NCI-H82 (cell line): ENCODE data around the gene MARCHF6.
"Not testable (repeated sequence)": the region's sequence is repeated elsewhere in the genome, so short reads cannot be mapped to it uniquely, and the experiment has no call there.

Experiments
- DNase-seq: peaks from one replicate; lab custom pipeline; 2025; lab: John Stamatoyannopoulos, UW

The MARCHF6 gene

GRCh38 chr5:10351919-10352318 lies 1.6 kb upstream of the MARCHF6 start:
- DNase-seq, result no peak

- DNase-seq, result peak; percentile 76
Measured at GRCh38 chr5:10352430-10353240, 860 bp upstream of the MARCHF6 start.

DNA sequence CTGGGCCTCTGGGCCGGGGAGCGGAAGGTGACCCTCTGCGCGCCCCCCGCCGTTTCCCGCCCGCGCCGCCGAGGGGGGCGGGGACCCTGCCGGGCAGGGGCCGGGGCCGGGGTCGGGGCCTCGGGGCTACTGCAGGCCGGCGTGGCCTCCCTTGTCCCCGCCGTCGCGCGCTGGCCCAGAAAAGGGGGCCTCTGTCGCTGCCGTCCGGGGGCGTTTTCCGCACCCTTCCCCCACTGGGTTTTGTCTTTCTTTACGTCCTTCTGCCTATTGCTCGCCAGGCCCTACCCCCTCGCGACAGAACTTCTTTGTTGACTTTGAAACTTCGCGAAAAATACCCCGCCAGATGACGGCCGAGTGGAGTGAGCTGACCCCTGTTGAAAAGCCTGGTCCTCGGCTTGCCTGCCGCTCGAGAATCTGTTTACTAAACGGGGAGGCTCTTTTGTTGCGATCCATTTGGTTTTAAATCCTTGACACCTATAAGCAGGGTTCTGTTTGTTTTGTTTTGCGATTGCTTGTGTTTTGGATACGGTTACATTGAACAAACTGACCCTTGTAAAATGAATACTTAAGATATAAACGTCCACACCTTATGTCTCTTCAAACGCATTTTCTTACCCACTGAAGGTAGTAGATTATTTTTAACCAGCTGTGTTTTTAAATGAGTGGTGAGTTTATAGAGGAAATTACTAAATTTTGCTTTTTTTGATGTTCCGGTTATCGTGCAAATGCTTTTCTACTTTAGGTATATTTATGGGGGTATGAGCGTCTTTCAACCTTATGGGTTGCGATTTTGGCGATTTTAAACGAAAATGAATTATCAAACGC lies 765 bp downstream of the MARCHF6 start:
- DNase-seq, result peak; percentile 54

DNA sequence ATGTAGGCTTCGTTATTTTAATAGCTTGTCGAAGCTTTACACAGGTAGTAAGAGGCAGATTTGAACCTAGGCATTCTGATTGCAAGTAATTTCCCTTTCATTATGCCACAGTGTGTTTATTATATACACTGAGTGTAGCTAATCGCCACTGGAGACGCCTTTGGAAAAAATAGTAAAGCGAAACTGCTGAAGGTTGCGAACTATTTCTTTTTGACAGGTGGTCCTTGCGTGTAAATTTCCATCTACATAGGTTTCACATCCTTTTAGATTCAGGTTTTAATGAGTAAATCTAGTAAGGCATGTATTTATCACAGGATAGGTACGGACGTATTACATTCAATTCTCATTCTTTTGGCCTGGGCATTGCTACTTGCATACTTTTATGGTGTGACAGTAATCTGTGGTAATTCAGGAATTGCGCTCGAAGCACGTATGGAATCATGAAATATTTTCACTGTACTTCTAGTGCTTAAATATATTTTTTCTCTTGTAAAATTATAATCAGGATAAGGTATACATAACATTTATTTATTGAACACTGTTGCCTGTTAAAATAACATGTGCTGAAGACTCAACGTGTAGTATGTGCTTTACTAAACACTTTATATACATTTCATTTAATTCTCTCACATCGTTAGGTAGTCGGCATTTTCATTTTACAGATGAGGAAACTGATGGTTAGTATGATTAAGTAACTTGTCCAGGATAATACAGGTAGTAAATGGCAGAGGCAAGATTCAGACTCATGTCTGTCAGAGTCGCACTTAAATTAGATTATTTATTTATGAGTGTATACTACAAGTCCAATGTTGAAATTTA lies 1.8 kb downstream of the MARCHF6 start:
- peak; percentile 25 for DNase-seq

- no peak for DNase-seq
Measured at GRCh38 chr5:10358999-10359398, 5.5 kb downstream of the MARCHF6 start.

- no peak for DNase-seq
Measured at GRCh38 chr5:10360686-10361085, 7.2 kb downstream of the MARCHF6 start.

GRCh38 chr5:10363519-10364185 lies 10.2 kb downstream of the MARCHF6 start:
- DNase-seq, result no peak

GRCh38 chr5:10364186-10364689 lies 10.7 kb downstream of the MARCHF6 start:
- DNase-seq, result peak; percentile 46

- no peak for DNase-seq
Measured at GRCh38 chr5:10365782-10366181, 12.3 kb downstream of the MARCHF6 start.

GRCh38 chr5:10366310-10367272 lies 13.1 kb downstream of the MARCHF6 start:
- DNase-seq, result no peak

DNA sequence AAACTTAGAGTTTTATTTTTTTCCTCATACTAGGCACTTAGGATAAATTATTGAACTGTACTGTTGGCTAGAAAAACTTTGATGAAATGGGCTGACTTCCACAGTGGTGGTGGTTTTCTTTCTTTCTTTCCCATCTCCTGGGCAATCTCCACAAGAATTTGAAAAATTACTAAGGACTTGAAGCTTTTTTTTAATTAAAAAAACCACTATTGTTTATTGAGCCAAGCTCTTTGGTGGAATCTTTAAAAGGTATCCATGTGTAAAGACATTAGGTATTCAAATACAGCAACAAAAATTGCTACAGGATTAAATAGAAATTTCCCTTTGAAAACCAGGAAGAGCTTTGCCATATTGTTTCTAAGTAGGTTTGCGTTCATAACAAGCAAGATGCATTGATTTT lies 14.1 kb downstream of the MARCHF6 start:
- no peak for DNase-seq

- DNase-seq, result no peak
Measured at GRCh38 chr5:10370931-10371330, 17.4 kb downstream of the MARCHF6 start.

DNA sequence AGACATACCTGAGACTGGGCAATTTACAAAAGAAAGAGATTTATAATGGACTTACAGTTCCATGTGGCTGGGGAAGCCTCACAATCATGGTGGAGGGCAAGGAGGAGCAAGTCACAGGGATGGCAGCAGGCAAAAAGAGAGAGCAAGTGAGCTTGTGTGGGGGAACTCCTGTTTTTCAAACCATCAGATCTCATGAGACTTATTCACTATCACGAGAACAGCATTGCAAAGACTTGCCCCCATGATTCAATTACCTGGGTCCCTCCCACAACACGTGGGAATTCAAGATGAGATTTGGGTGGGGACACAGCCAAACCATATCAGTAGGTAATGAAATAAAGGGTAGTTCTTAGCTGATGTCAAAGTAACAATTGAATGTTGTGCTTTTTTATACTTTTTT lies 17.9 kb downstream of the MARCHF6 start:
- not testable (repeated sequence) for DNase-seq

DNA sequence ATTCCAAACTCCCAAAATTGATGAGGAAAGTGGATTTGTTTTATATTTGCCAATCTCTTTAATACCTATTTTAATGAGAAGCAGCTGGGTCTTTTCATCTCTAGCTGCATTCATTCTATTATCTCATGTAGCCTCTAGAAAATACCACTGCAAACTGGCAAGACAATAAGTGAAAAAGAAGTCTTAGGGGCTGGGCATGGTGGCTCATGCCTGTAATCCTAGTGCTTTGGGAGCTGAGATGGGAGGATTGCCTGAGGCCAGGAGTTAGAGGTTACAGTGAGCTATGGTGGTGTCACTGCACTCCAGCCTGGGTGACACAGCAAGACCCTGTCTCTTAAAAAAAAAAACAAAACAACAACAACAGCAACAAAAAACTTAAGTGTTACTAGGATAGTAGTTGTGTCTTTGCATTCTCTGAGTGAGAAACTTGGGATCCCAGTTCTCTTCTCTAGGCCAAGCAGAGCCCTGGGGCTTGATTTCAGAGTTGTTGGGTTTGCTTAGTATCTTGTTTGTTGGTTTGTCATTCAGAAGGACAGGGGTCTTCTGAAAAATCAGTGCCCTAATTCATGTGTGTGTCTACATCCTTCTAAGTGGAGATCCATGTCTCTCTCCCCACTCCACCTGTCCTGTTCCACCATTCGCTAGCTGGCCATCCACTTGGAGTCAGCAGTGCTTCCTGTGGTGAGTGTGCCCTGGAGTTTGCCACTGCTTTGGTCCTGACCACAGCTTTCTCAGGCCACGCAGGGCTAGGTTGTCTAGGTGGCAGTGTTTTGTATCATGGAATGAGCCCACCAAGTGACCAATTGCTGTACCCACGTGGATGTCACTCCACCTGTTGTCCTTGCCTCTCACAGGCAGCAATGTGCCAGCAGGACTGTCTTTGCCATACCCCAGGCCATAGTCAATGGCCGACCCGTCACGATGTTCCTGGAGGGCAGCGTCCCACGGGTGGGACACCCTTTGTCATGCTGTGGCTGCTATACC lies 19.5 kb downstream of the MARCHF6 start:
- peak; percentile 4 for DNase-seq

GRCh38 chr5:10374046-10375022 lies 20.8 kb downstream of the MARCHF6 start:
- peak; percentile 68 for DNase-seq

GRCh38 chr5:10375146-10375545 lies 21.7 kb downstream of the MARCHF6 start:
- DNase-seq, result not testable (repeated sequence)

- DNase-seq, result peak; percentile 56
Measured at GRCh38 chr5:10376544-10376943, 23.0 kb downstream of the MARCHF6 start.

DNA sequence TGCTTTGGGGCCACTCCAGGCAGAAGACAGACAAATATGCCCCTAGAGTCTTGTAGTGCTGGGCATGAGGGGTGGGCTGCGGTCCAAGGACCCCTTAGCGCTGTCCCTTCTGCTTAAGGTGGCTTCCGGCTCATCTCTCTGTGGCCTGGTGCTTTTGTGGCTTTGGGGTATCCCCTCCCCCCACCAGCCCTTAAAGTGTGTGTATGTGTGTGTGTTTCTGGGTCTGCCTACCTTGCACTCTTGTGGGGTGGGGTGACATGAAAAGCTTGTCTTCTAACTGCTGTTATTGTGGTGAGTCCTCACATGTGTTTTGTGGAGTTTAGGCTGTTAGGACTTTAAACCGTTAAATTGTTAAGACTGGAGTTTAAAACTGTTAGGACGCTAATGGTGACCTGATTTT lies 23.6 kb downstream of the MARCHF6 start:
- no peak for DNase-seq
